Rectal smooth muscle tissue (tissue), 1 donor: Measurements from ENCODE around the gene TTC34.

Source experiments
- H3K27ac ChIP-seq: one replicate; pipeline ENCODE4 v1.7.0; 2013; ENCODE audit warnings: low read depth, low read length, inconsistent platforms
- H3K27me3 ChIP-seq: one replicate; pipeline ENCODE4 v1.7.0; 2013; ENCODE audit warnings: low read length; ENCODE audit not compliant: control insufficient read depth, insufficient read depth
- H3K36me3 ChIP-seq: one replicate; pipeline ENCODE4 v1.7.0; 2013; ENCODE audit warnings: low read length; ENCODE audit not compliant: control insufficient read depth, insufficient read depth
- H3K4me1 ChIP-seq: one replicate; pipeline ENCODE4 v1.7.0; 2013; ENCODE audit warnings: low read length; ENCODE audit not compliant: control insufficient read depth, insufficient read depth
- H3K4me3 ChIP-seq: one replicate; pipeline ENCODE4 v1.7.0; 2013; ENCODE audit warnings: low read length
- H3K9ac ChIP-seq: one replicate; pipeline ENCODE4 v1.7.0; 2013; ENCODE audit warnings: low read length

Gene TTC34, protein sequence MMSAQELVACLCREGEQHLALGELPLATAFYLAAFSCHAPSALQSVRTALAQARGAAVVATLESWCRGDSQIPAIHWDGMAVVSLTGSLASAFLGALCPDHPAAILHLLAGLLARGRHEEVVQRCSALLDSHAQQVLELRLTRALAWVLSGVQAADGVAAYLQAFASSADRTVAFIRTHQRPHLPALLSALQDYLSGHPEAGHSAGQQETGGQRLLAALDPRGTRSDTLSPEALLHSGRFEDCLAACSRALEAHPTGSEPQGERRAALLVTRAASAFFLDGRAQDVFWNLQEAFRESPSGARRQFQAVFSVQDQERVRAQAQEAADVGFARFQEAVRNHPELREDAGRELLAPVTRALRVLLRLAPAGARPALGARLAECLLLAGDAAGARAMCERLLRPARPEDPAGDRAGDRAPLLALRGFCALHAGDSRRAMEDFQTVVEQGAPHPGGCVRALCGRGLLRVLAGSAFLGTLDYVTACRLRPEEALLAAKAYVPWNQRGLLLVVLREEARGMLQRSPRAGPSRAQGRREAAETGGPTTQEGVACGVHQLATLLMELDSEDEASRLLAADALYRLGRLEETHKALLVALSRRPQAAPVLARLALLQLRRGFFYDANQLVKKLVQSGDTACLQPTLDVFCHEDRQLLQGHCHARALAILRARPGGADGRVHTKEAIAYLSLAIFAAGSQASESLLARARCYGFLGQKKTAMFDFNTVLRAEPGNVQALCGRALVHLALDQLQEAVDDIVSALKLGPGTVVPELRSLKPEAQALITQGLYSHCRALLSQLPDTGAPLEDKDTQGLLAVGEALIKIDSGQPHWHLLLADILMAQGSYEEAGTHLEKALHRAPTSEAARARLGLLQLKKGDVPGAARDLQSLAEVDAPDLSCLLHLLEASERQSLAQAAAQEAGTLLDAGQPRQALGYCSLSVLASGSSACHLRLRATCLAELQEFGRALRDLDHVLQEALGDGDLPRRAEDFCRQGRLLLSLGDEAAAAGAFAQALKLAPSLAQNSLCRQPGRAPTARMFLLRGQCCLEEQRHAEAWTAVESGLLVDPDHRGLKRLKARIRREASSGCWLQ

DNA sequence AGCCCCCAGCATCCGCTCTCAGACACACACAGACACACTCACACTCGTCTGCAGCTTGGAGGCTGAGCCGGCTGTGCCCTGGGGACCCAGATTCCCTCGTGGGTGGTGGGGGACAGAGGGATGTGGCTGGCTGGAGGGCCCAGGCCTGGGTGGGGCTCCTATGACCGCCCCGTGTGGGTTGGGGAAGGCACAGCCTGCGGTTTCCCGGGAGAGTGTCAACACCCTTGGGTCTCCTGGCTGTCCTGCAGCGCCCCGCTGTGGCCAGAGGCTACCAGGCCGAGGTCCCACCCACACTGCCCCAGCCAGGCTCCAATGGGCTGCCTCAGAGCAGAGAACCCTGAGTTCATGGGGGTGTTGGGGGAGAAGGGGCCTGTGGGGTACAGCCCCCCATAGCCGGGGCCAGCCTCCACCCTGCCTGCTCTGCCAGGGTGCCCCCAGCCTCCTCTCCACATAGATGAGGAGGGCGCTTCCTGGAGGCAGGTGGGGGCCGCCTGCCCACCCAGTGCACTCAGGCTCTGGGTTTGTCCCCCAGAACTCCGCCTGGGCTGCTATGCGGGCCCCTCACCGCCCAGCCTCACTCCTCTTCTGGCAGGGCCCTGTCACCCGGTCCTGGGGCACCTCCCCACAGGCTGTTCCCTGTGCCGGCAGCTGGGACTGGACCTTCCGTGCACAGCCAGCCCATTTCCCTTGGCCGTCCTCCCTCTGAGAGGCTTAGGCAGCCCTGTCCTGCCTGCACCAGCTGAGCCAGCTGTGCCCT is at the start of gene TTC34:
Gene TTC34, minus strand, starts transcription at position 159 of the 757 bp plus-strand sequence. CDS start 866 bp downstream, outside the sequence.
- Histone ChIP-seq H3K27me3 (peaks cover 7% of the 10 kb centered on the region), H3K9ac (no peak within 1 kb of the TSS), H3K36me3 (no peaks in the 10 kb centered on the region), H3K4me1 (no peaks in the 10 kb centered on the region), H3K27ac (no peak within 1 kb of the TSS), H3K4me3 (no peak within 1 kb of the TSS)

- Histone ChIP-seq H3K4me1 (no peaks in the 10 kb centered on the region), H3K27me3 (peaks cover 3% of the 10 kb centered on the region), H3K36me3 (no peaks in the 10 kb centered on the region)
Measured at GRCh38 chr1:2850502-2850901, 49.0 kb upstream of the TTC34 start.

GRCh38 chr1:2848006-2848670 is 46.6 kb upstream of the TTC34 start:
- no peak overlapping the region for H3K9ac ChIP-seq
- H3K27ac ChIP-seq: no peak overlapping the region
- H3K36me3 ChIP-seq: no peaks in the 10 kb centered on the region
- no peaks in the 10 kb centered on the region for H3K4me1 ChIP-seq
- no peak overlapping the region for H3K4me3 ChIP-seq
- no peaks in the 10 kb centered on the region for H3K27me3 ChIP-seq

More at GRCh38 chr1:2850502-2850901, 49.0 kb upstream of the TTC34 start:
- Histone ChIP-seq H3K27ac (no peak overlapping the region), H3K9ac (no peak overlapping the region), H3K4me3 (no peak overlapping the region)

DNA sequence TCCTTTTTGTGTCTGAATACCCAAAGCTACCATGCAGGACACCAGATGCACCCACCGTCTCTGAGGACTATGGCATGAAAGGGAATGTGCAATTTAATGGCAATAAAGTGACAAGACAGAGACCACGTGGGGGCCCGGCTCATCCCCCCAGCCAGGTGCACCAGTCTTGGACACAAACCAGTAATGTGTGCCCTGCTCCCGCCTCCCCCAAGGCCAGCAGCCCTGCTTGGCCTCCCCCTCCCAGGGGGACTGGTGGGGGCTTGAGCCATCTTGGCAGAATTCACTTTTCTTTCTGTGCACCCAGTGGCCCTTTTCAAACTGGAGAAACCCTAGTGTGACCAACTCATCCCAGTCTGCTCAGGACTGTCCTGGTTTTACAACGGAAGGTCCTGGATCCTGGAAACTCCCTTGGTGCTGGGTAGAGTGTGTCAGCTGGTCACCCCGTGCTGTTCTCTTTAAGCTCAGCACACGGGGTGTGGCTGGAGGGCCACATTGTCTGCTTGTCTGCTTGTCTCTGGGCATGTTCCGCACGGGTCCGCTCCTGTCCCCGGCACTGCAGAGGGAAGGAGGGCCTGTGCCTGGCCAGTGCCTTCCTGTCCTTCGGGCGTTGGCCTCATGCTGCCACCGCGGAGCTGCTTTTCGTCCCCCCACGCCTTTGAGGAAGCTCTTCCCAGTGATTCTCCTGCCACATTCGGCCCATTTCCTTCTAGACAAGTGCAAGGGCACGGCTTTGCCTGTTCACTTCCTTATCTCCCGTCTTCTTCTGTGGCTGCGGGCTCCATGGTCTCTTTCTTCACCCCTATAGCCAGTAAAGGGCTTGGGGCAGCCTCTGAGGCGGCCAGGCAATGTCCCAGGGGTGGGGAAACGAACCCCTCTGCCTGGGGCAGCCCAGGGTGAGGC is 45.8 kb upstream of the TTC34 start:
- no peaks in the 10 kb centered on the region for H3K27me3 ChIP-seq
- H3K27ac ChIP-seq: no peak overlapping the region
- no peak overlapping the region for H3K9ac ChIP-seq
- no peaks in the 10 kb centered on the region for H3K4me1 ChIP-seq
- H3K4me3 ChIP-seq: no peak overlapping the region
- no peaks in the 10 kb centered on the region for H3K36me3 ChIP-seq

- H3K4me1 ChIP-seq: no peaks in the 10 kb centered on the region
- H3K27me3 ChIP-seq: no peaks in the 10 kb centered on the region
- H3K36me3 ChIP-seq: no peaks in the 10 kb centered on the region
- H3K27ac ChIP-seq: no peak overlapping the region
- no peak overlapping the region for H3K9ac ChIP-seq
- H3K4me3 ChIP-seq: no peak overlapping the region
Measured at GRCh38 chr1:2845869-2846268, 44.4 kb upstream of the TTC34 start.

GRCh38 chr1:2840036-2840809 is 38.7 kb upstream of the TTC34 start:
- H3K4me3 ChIP-seq: no peak overlapping the region
- no peaks in the 10 kb centered on the region for H3K27me3 ChIP-seq
- H3K4me1 ChIP-seq: no peaks in the 10 kb centered on the region
- H3K36me3 ChIP-seq: no peaks in the 10 kb centered on the region
- no peak overlapping the region for H3K27ac ChIP-seq
- H3K9ac ChIP-seq: no peak overlapping the region

- no peaks in the 10 kb centered on the region for H3K27me3 ChIP-seq
Measured at GRCh38 chr1:2837823-2838222, 36.3 kb upstream of the TTC34 start.

GRCh38 chr1:2837316-2837715 is 35.8 kb upstream of the TTC34 start:
- no peaks in the 10 kb centered on the region for H3K36me3 ChIP-seq
- H3K27ac ChIP-seq: no peak overlapping the region
- no peak overlapping the region for H3K4me3 ChIP-seq
- no peaks in the 10 kb centered on the region for H3K4me1 ChIP-seq
- no peaks in the 10 kb centered on the region for H3K27me3 ChIP-seq
- no peak overlapping the region for H3K9ac ChIP-seq

More at GRCh38 chr1:2837823-2838222, 36.3 kb upstream of the TTC34 start:
- H3K36me3 ChIP-seq: no peaks in the 10 kb centered on the region
- no peak overlapping the region for H3K4me3 ChIP-seq
- H3K9ac ChIP-seq: no peak overlapping the region
- no peaks in the 10 kb centered on the region for H3K4me1 ChIP-seq
- H3K27ac ChIP-seq: no peak overlapping the region

GRCh38 chr1:2836333-2836970 is 35.0 kb upstream of the TTC34 start:
- H3K36me3 ChIP-seq: no peaks in the 10 kb centered on the region
- no peaks in the 10 kb centered on the region for H3K4me1 ChIP-seq
- H3K4me3 ChIP-seq: no peak overlapping the region
- H3K27ac ChIP-seq: no peak overlapping the region
- H3K27me3 ChIP-seq: no peaks in the 10 kb centered on the region
- H3K9ac ChIP-seq: no peak overlapping the region

- Histone ChIP-seq H3K4me3 (no peak overlapping the region), H3K27ac (no peak overlapping the region), H3K27me3 (no peaks in the 10 kb centered on the region), H3K9ac (no peak overlapping the region), H3K36me3 (no peaks in the 10 kb centered on the region), H3K4me1 (no peaks in the 10 kb centered on the region)
Measured at GRCh38 chr1:2835650-2836159, 34.2 kb upstream of the TTC34 start.
